GM18861 (cell line): ENCODE data around the gene MRAS.

ENCODE experiments used
- ATAC-seq: cut with Tn5 transposase; IDR thresholded peaks from one replicate; pipeline ENCODE4 v1.9.1; 2021; ENCODE audit not compliant: unreplicated experiment

Gene MRAS

DNA sequence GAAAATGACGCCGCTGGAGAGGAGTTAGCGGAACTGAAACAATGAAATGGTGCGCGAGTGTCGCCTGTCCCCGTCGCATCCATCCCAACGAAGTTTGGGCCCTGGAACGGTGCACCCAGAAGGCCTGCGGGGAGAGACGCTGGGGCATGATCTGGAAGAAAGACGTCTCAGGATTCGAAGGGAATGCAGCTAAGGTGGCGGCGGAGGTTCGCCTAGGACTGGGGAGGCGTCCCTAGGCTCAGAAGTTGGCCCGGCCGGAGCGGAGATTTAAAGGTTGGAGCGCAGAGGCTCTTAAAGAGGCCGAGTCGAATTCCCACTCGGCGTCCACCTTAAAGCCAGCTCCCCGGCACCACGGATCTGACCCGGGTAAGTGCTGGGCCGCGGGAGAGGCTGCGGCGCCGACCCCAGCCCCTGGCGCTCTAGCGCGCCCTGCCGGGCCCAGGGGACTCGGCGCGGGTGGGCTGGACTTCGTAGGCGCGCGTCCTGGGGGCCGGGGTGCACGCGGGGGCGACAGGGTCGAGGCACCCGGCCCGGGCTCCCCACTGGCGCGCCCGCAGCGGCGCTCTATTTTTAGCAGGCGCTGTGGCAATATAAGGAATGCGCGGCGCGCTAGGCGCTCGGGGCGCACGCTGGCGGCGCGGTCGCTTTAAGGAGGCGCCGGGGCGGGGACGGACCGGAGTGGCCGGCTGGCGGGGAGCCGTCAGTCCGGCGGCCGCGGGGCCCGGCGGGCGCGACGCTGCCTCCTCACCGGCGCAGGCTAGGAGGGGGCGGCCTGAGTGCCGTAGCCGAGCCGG is at the start of gene MRAS:
Gene MRAS (plus strand): TSS at position 620 of the 794 bp plus-strand sequence. CDS start 24,305 bp downstream, outside the sequence.
- no peak for ATAC-seq

DNA sequence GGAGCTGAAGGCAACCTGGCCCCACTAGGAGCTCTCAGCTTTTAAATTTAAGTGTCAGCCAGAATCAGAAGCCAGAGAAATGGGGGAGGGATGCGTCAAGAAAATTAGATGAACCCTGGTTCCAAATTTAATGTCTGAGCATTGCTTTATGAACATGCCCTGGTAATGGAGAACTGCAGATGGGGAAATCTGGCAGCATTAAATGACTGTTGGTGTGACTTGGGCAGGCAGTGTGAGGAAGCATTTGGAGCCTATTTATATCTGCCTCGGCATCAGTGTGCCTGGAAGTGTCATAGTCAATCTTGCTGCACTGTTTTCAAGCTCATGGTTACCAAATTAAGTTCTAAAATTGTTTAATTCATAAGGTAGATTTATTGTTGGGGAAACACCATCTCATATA is 47.7 kb upstream of the MRAS start:
- ATAC-seq: no peak

DNA sequence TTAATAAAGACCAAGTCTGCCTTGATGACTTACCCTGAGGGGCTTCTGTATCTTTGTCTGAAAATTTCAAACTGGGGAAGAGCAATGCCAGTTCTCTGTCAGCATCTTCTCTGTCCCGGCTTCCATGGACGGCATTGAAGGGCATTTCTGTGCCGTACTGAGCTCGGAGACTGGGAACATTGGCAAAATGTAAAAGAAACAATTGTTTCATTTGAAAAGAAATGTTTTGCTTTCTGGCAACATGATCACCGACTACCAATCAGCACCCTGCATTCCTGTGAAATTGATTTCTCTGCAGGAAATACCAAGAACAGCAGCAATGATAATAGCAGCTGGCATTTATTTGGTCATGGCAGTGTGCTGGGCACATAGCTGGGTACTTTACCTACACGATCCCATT is 44.9 kb upstream of the MRAS start:
- ATAC-seq: no peak

- ATAC-seq: no peak
These were observed 40.5 kb upstream of the MRAS start for GRCh38 chr3:138307899-138308298.

DNA sequence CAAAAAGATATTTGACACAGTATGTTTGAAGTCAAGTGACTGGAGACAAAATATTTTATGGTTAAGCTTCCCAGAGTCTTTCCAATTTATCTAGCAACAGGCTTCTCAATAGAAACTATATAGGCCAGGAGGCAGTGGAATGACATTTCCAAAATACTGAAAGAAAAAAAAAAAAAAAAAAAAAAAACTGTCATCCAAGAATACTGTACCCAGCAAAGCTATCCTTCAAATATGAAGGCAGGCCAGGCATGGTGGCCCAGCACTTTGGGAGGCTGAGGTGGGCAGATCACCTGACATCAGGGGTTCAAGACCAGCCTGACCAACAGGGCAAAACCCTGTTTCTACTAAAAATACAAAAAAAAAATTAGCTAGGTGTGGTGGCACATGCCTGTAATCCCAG is 39.6 kb upstream of the MRAS start:
- ATAC-seq: no peak

- ATAC-seq: no peak
These were observed 37.9 kb upstream of the MRAS start for GRCh38 chr3:138310494-138310893.

DNA sequence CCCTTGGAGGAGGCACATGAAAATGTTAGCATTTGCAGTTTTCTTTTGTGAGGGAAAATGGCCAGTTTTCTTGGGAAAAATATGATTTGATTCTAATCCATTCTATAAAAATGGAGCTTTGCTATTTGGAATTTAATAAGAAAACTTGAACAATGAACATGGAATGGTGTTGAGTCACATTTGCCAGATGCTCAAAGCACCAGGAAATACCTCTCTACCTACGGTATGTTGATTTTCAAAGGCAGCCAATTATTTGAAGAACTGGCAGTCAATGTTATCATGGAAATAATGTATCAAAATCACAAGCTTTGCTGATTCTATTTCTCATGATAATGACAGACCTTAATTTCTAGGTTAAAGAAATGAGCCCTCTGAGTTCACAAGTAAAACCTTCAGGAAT is 33.6 kb upstream of the MRAS start:
- ATAC-seq: no peak

DNA sequence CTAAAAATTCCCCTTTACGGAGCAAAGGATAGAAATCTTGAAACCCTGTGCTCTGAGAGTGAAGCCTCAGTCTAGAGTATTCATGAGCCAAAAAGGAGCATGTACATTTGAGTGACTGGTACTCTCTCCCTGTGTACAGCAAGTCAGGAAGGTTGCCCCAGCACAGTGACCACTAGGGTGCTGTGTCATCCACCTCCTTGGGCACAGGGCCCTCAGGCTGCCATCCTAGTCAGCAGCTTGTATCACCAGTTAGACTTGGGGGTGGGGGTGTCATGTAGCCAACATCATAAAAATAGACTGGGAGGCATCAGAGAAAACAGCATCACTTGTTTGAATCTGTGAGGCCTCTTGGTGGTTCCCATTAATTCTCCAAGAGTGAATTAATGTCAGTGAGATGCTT is 30.7 kb upstream of the MRAS start:
- ATAC-seq: no peak

DNA sequence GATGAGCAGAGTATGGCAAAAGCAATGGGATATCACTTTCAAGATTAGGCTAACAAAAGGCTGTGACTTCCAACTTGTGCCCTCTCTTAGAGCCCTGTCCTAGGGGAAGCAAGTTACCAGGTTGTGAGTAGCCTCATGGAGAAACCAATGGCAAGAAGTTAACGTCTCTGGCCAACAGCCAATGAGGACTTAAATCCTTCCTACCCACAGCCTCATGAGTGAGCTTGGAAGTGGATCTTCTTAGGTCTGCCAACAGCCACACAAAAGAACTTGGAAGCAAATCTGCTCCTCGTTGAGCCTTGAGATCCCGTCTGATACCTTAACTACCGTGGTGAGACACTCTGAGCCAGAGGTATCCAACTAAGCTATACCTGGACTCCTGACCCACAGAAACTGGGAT is 24.4 kb upstream of the MRAS start:
- no peak for ATAC-seq

GRCh38 chr3:138325990-138326389 is 22.4 kb upstream of the MRAS start:
- no peak for ATAC-seq

DNA sequence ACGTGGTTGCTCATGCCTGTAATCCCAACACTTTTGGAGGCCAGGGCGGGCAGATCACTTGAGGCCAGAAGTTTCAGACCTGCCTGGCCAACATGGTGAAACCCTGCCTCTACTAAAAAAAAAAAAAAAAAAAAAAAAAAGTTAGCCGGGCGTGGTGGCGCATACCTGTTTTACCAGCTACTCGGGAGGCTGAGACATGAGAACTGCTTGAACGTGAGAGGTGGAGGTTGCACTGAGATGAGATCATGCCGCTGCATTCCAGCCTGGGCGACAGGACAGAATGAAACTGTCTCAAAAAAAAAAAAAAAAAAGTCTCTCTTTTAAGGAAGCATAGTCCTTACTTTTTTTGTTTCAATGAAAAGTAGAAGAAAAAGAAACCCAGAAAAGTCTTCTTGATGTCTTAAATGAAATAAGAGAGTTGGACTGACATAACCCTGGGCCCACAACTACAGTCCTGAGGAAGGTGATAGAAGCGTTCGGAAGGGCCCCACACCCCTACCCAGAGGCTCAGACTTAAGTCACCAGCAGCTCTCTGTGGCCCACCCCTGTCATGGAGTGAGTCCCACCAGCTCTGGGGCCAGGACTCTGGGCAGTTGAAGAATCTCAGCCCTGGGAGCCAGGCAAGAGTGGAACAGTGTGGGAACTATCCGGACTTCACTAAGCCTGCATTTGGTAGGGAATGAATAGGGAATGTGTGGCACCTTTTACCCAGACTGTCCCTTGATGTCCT is 21.3 kb upstream of the MRAS start:
- ATAC-seq: no peak

- no peak for ATAC-seq
These were observed 20.5 kb upstream of the MRAS start for GRCh38 chr3:138327831-138328230.

DNA sequence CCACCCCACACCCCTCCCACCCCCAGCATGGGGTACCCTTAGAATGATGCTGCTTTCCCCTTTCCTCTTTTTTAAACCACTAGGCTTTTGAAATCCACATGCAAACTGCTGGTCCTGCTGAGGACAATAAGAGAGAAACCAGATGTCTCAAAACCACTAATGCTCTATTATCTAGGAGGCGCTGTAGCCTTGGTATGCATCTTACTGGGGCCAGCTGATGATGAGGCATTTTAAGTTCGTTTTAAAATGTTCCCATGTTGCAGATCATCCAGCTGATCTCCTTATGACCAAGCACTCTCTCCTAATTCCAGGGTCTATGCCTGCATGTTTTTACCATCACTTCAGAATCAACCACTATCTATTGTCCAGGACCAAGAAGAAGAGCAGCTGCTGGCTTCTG is 20.0 kb upstream of the MRAS start:
- no peak for ATAC-seq

DNA sequence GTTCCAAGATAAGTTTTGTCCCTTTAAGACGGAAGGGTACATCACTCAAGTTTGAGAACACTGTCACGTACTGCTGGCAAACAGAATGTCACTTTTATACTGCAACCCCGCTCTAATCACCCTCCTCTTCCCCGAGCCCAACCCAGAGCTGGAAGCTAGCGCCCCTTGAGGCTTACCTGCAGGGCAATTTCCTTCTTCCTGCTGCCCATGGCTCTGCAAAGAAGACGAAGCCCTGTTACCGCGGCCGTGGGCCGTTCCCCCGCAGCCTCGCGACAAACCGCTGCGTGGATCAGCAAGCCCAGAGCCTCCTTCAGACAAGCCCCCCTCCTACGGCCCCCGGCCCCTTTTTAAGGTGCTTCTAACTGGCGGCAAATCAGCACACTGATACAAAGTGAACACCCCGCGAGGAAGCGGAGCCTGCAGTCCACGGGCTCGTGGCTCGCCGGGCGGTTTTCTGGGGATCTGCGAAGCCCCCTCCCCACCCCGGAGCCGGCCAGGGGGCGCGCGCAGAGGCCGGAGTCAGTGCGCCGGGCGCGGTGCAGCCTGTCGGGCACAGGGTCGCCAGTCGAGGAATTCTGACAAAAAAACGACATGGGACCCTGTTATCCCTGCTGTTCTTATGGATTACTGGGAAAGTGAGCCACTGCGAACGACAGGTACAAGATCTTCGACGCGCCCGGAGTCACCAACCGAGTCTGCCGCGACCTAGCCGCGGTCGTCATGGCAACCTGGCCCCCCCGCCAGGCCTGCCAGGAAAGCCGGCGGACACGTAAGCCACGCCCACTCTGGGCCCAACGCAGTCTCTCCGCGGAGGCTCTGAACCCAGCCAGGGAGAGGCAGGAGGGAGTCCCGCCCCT is 19.0 kb upstream of the MRAS start, which contains the start of gene NME9:
Gene NME9 (minus strand): TSS at position 725 of the 857 bp plus-strand sequence. CDS start 516 bp downstream, at position 209.
- ATAC-seq: peak; percentile 60

DNA sequence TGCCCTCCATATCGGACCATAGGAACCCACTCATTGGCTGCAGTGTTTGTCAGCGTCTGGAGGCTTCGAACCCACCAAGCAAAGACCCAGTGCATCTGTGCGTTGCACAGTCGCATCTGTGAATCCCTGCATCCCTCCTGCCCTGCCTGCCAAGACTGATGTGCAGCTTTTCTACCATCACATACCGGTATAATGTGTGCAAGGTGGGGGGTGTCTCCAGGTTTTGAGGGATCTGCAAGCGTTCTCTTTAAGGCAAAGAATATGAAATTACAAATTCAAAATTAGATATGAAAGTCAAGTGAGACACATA is 18.4 kb upstream of the MRAS start:
- no peak for ATAC-seq

GRCh38 chr3:138331143-138331894 is 17.1 kb upstream of the MRAS start:
- no peak for ATAC-seq

- no peak for ATAC-seq
These were observed 15.8 kb upstream of the MRAS start for GRCh38 chr3:138332472-138333073.

DNA sequence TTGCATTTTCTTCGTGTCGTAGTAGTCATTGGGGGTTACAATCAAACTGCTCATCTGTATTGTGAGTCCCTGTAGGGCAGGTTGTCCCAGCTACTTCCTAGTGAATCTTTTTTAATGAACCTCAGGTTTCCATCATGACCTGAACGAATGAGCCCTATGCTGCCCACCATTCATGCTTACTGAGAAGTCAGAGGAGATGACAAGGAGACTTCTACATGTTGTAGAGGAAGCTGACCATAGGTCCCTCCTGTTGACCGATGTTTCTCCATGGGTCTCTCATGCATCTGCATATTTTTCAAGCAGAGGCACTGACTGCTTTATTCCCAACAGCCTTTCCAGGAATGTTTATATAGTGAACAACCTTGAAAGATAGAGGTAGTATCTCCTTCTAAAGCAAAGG is 13.8 kb upstream of the MRAS start:
- no peak for ATAC-seq

DNA sequence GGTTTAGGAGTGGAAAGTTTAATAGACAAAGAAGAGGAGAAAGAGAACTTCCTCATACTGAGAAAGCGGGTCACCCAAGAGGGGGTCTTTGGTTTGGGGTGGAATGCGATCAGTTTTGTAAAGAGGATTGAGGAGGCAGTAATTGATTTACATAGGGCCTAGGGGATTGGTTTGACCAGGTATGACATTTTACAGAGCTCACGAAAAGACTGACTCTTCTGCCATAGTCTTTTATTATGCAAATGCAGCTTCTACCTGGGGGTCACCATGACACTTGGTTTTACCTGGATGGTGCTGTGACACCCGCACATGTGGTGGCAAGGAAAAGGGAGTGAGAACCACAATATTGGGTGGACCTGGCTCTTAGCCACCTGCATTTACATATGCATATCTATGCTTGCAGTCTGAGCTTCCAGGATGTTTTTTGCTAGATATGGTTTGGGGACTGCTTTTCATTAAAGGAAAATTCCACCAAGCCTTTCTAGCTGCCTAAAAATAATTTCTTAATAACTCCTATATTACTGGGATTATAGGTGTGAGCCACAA is 11.9 kb upstream of the MRAS start:
- no peak for ATAC-seq

DNA sequence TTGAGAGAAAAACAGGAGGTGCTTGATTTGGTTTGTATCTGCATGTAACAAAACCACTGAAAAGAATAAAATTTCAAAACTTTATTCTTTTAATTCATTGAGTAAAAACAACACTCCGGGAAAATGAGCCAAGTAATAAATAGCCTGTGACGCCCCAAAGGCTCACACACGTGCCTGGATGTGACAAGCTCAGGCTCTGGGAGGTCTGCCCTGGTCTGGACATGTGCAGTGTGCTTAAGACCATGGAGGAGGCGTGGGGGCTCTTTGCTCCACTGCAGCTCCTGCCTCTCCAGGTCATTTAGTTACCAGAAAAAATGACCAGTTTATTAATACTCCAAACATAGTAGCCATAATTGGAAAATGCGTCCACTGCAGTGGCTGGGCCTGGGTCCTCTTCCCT is 10.1 kb upstream of the MRAS start:
- ATAC-seq: no peak
